T-cell (primary cell): ENCODE measurements around the gene TUBGCP2. TPM values are rescaled to one million over a fixed set of nuclear protein-coding genes. Genes with fewer than 3 reads are reported as not detected.
A peak's percentile ranks its signal among the peaks of the same experiment; 100 is the strongest.
"Not testable (repeated sequence)": the region's sequence is repeated elsewhere in the genome, so short reads cannot be mapped to it uniquely, and the experiment has no call there.

ENCODE experiments used
- ATAC-seq, 4 experiments: fragments of 200-7000 bp in 3 of 4; fragments of 150-1000 bp in 1 of 4; cut with Tn5 transposase; replicated peaks in 1 of 4; 1 replicate in 3 of 4; 2 replicates in 1 of 4; pipeline ENCODE4 v1.10.0; 2021; ENCODE audit warnings: moderate library complexity in 3 of 4, mild to moderate bottlenecking in 2 of 4, moderate number of reproducible peaks in 1 of 4
- CTCF ChIA-PET, 2 donors: fragments of 300-600 bp; sonication (Branson Sonifier 250); formaldehyde crosslinking; loops; one replicate each; lab custom pipeline; 2022; ENCODE audit warnings: antibody characterized with exemption in 2 of 2; lab: Charles Lee
- POLR2A ChIA-PET, 2 donors: fragments of 300-600 bp; sonication (Branson Sonifier 250); formaldehyde crosslinking; loops; one replicate each; lab custom pipeline; 2022; ENCODE audit warnings: antibody characterized with exemption in 2 of 2; lab: Charles Lee
- DNase-seq, 35 experiments: peaks; one replicate each; pipeline versions ENCODE4 v3.0.0 to v3.0.0-alpha.2; 2013 to 2023
- H3K27ac ChIP-seq: one replicate; pipeline ENCODE4 v1.5.1; 2013; ENCODE audit warnings: low read length
- H3K27me3 ChIP-seq, 2 experiments: replicated peaks in 1 of 2; 1 replicate in 1 of 2; 2 replicates in 1 of 2; pipeline versions ENCODE4 v1.6.1 to v1.7.0; 2013; ENCODE audit warnings: low read length in 1 of 2, mixed read lengths in 1 of 2; ENCODE audit not compliant: control insufficient read depth in 2 of 2, insufficient read depth in 2 of 2; ENCODE audit errors: extremely low read depth in 1 of 2
- H3K36me3 ChIP-seq, 2 donors: 1 replicate in 1 of 2; 2 replicates in 1 of 2; pipeline versions ENCODE4 v1.6.1 to v1.7.0; 2013; ENCODE audit warnings: low read length in 1 of 2; ENCODE audit not compliant: control insufficient read depth in 2 of 2, insufficient read depth in 1 of 2; ENCODE audit errors: extremely low read depth in 1 of 2
- H3K4me1 ChIP-seq, 2 experiments: 1 replicate in 1 of 2; 2 replicates in 1 of 2; pipeline versions ENCODE4 v1.6.1 to v1.7.0; 2013; ENCODE audit warnings: low read length in 2 of 2, mixed read lengths in 1 of 2; ENCODE audit not compliant: insufficient read depth in 2 of 2, control insufficient read depth in 1 of 2; ENCODE audit errors: extremely low read depth in 1 of 2
- H3K4me3 ChIP-seq, 2 donors: 1 replicate in 1 of 2; 2 replicates in 1 of 2; pipeline versions ENCODE4 v1.5.1 to v1.7.0; 2013; ENCODE audit warnings: mild to moderate bottlenecking in 2 of 2, low read length in 1 of 2, moderate library complexity in 1 of 2; ENCODE audit not compliant: control insufficient read depth in 1 of 2; ENCODE audit errors: extremely low read depth in 1 of 2
- H3K9me3 ChIP-seq: 2 replicates; pipeline ENCODE4 v1.7.0; 2013
- H3K27ac Mint-ChIP-seq, 2 donors: one replicate each; pipeline ENCODE4 v1.8.0; 2020 to 2021; ENCODE audit warnings: mild to moderate bottlenecking in 2 of 2, mixed read lengths in 2 of 2
- H3K27me3 Mint-ChIP-seq, 2 donors: one replicate each; pipeline ENCODE4 v1.8.0; 2021 to 2022; ENCODE audit warnings: mixed read lengths in 2 of 2
- H3K36me3 Mint-ChIP-seq: one replicate; pipeline ENCODE4 v1.8.0; 2021; ENCODE audit warnings: mixed read lengths
- H3K4me1 Mint-ChIP-seq, 3 donors: one replicate each; pipeline ENCODE4 v1.8.0; 2020 to 2022; ENCODE audit warnings: mixed read lengths in 3 of 3, mild to moderate bottlenecking in 1 of 3
- H3K4me3 Mint-ChIP-seq, 3 donors: one replicate each; pipeline ENCODE4 v1.8.0; 2020 to 2022; ENCODE audit warnings: mild to moderate bottlenecking in 3 of 3, mixed read lengths in 3 of 3, moderate library complexity in 3 of 3
- H3K9me3 Mint-ChIP-seq, 3 donors: one replicate each; pipeline ENCODE4 v1.8.0; 2020 to 2022; ENCODE audit warnings: mixed read lengths in 3 of 3
- WGBS: methylation state at CpG from one replicate; pipeline ENCODE4 v1.1.5; 2013; ENCODE audit warnings: missing lambda C conversion rate; ENCODE audit not compliant: insufficient coverage; 5-methylcytosine and 5-hydroxymethylcytosine counted together
- total RNA-seq, 35 experiments: library from RNA in 6 of 35; stranded (reverse) in 6 of 35; fragments of 120-200 nt in 1 of 35; gene quantifications; one replicate each; pipeline versions ENCODE4 v1.2.1 to v1.2.4 and lab custom pipeline; 2013 to 2026

Gene TUBGCP2
- total RNA-seq, 5 donors from 2014 or later (not counting 1 experiment from before 2014, with no cell fraction given): 64.5 to 80.8 (median 72.7) TPM

DNA sequence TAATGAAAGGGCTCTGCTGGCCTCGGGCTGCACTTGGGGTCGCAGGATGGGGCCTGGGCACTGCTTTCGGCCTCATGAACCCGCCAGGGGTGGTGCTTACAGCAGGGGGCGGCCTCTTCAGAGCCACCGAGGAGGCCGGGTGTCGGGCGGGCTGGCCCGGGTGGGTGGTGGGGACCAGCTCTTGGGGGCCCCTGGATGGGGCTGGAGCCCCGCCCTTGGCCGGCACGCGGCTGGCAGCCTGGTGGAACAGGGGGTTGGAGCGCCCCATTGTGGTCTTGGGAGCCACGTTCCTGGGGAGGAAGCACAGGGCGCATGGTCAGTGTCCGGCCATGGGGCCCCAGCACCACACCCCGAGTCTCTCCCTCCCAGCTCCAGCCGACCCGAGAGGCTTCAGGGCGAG lies 40.8 kb downstream of the TUBGCP2 start:
- ATAC-seq (no peak), DNase-seq (no peak)
- Histone ChIP-seq H3K4me3 (no peak overlapping the region), H3K27ac (no peak overlapping the region), H3K9me3 (no peaks in the 10 kb centered on the region), H3K27me3 (no peaks in the 10 kb centered on the region), H3K36me3 (peaks cover 20 to 47% of the 10 kb centered on the region in 2 donors), H3K4me1 (peaks cover 12 to 28% of the 10 kb centered on the region in 2 experiments)
- 97% methylated on average over 12 of the region's 22 CpGs for WGBS
- Mint-ChIP-seq H3K27me3 (no peaks in the 10 kb centered on the region), H3K27ac (no peak overlapping the region), H3K4me1 (peaks cover 23 to 31% (median 29%) of the 10 kb centered on the region in 3 donors), H3K36me3 (peaks cover 5% of the 10 kb centered on the region), H3K4me3 (no peak overlapping the region), H3K9me3 (no peaks in the 10 kb centered on the region)
- CTCF ChIA-PET: no interaction called here
- POLR2A ChIA-PET: no interaction called here

DNA sequence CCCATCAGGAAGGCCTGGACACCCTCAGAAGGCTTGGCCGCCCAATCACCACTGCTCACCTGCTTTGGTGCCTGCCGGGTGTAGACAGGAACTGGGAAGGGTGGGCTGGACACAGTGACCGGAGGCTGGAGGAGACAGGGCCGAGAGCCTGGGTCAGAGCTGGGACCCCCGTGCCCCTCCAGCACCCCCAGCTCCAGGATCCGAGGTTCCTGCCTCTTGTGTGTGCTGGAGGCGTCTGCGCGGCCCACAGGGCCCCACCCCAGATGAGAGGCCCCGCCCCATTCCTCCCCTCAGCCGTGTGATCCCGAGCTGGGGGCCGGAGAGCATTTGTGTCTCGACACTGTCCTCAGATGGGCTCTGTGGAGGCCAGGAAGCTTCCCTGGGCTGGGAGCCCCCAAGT lies 41.4 kb downstream of the TUBGCP2 start:
- H3K4me3 Mint-ChIP-seq: no peak overlapping the region
- H3K4me3 ChIP-seq: no peak overlapping the region
- peaks cover 17 to 33% of the 10 kb centered on the region in 2 experiments for H3K4me1 ChIP-seq
- CTCF ChIA-PET: no interaction called here
- no peaks in the 10 kb centered on the region for H3K27me3 Mint-ChIP-seq
- no peaks in the 10 kb centered on the region for H3K9me3 ChIP-seq
- no peaks in the 10 kb centered on the region for H3K9me3 Mint-ChIP-seq
- H3K4me1 Mint-ChIP-seq: peaks cover 28 to 37% (median 34%) of the 10 kb centered on the region in 3 donors
- peaks cover 5% of the 10 kb centered on the region for H3K36me3 Mint-ChIP-seq
- H3K27me3 ChIP-seq: no peaks in the 10 kb centered on the region
- no peak for DNase-seq
- no peak overlapping the region for H3K27ac ChIP-seq
- POLR2A ChIA-PET: interaction anchor here in 1 of 2 donors (0.6 to 1.1 kb wide), 2 partner anchors 8 to 91 kb away, joined by 5 to 9 read pairs; partner anchors contain the start of gene FUOM
- 93% methylated on average over 8 of the region's 14 CpGs for WGBS
- no peak for ATAC-seq
- H3K27ac Mint-ChIP-seq: no peak overlapping the region
- peaks cover 20 to 46% of the 10 kb centered on the region in 2 donors for H3K36me3 ChIP-seq

DNA sequence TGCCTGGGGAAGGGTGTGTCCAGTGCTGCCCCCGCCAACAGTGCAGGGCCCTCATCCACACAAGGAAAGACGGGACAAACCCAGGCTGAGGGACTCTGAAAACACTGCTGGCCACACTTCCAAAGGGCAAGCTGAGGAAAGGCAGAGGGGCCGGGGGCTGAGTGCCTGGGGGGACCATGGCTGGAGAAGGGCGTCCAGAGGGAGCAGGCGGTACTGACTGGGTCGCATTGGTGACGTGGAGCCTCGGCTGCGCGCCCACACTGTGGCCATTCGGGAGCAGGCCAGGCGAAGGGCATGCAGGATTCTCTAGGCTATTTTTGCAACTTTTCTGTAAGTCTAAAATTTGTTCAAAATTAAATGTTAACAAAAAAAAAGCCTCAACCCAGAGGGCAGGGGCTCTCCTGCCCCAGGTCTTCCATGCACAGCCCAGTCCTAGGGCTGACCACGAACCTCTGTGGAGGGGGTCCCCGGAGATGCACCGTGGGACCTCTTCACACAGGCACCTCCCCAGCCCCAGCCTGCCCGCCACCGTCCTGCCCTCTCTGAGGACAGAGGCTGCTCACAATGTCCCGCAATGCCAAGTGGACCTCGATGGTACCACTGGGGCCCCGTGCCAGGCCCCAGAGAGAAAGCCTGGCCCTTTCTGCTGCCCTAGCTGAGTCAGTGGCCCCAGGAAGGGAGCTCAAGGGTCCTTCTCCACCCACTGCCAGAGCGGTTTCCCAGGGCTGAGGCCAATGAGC lies 42.4 kb downstream of the TUBGCP2 start:
- peaks cover 5% of the 10 kb centered on the region for H3K36me3 Mint-ChIP-seq
- H3K27me3 ChIP-seq: no peaks in the 10 kb centered on the region
- POLR2A ChIA-PET: interaction anchor here in 1 of 2 donors (1.1 kb wide), 1 partner anchor 9 kb away, joined by 5 read pairs; no protein-coding TSS in a partner anchor
- H3K4me3 ChIP-seq: no peak overlapping the region
- no peak overlapping the region for H3K27ac ChIP-seq
- no peak for ATAC-seq
- no peaks in the 10 kb centered on the region for H3K9me3 ChIP-seq
- peaks cover 18 to 37% of the 10 kb centered on the region in 2 donors for H3K36me3 ChIP-seq
- H3K9me3 Mint-ChIP-seq: no peaks in the 10 kb centered on the region
- H3K4me3 Mint-ChIP-seq: no peak overlapping the region
- H3K27ac Mint-ChIP-seq: peak overlapping the region; percentile 69 to 76
- H3K4me1 ChIP-seq: peaks cover 19 to 40% of the 10 kb centered on the region in 2 experiments
- H3K27me3 Mint-ChIP-seq: no peaks in the 10 kb centered on the region
- no peak for DNase-seq
- CTCF ChIA-PET: interaction anchor here in 1 of 2 donors (0.6 kb wide), 1 partner anchor 117 kb away, joined by 3 read pairs; no protein-coding TSS in a partner anchor
- 96% methylated on average over 14 of the region's 21 CpGs for WGBS
- peaks cover 31 to 40% (median 34%) of the 10 kb centered on the region in 3 donors for H3K4me1 Mint-ChIP-seq

DNA sequence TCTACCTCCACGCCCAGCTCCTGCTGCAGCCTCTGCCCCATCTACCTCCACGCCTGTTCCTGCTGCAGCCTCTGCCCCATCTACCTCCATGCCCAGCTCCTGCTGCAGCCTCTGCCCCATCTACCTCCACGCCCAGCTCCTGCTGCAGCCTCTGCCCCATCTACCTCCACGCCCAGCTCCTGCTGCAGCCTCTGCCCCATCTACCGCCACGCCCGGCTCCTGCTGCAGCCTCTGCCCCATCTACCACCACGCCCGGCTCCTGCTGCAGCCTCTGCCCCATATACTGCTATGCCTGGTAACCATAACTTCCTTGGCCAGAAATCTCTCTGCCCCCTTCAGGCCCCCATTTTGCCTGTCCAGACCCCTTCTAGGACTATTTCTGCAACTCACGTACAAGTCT lies 43.6 kb downstream of the TUBGCP2 start:
- H3K36me3 Mint-ChIP-seq, H3K9me3 Mint-ChIP-seq, ATAC-seq, H3K27ac ChIP-seq, DNase-seq, H3K27me3 ChIP-seq, H3K9me3 ChIP-seq, CTCF ChIA-PET, H3K27me3 Mint-ChIP-seq, H3K4me3 ChIP-seq: not testable (repeated sequence)
- WGBS: 51% methylated on average over 9 of the region's 10 CpGs
- Mint-ChIP-seq H3K27ac (peak overlapping the region; percentile 69 to 76), H3K4me1 (peaks cover 43 to 52% (median 46%) of the 10 kb centered on the region in 3 donors), H3K4me3 (peak overlapping the region in 1 of 3 donors; percentile 57)
- Histone ChIP-seq H3K36me3 (peaks cover 7 to 25% of the 10 kb centered on the region in 2 donors), H3K4me1 (peaks cover 19 to 51% of the 10 kb centered on the region in 2 experiments)
- POLR2A ChIA-PET: interaction anchor here in 1 of 2 donors (0.7 kb wide), 1 partner anchor 8 kb away, joined by 3 read pairs; no protein-coding TSS in a partner anchor

GRCh38 chr10:133264461-133264860 lies 44.2 kb downstream of the TUBGCP2 start:
- no peaks in the 10 kb centered on the region for H3K9me3 Mint-ChIP-seq
- H3K36me3 ChIP-seq: peaks cover 5 to 20% of the 10 kb centered on the region in 2 donors
- no peaks in the 10 kb centered on the region for H3K27me3 Mint-ChIP-seq
- peak overlapping the region; percentile 4 to 10 for H3K4me3 ChIP-seq
- H3K27me3 ChIP-seq: no peaks in the 10 kb centered on the region
- H3K27ac ChIP-seq: peak overlapping the region; percentile 24
- H3K4me1 Mint-ChIP-seq: peaks cover 49 to 58% (median 52%) of the 10 kb centered on the region in 3 donors
- no peaks in the 10 kb centered on the region for H3K9me3 ChIP-seq
- CTCF ChIA-PET: interaction anchor here in 1 of 2 donors (1.0 kb wide), 1 partner anchor 11 kb away, joined by 3 read pairs; no protein-coding TSS in a partner anchor
- DNase-seq: peak in 30 of 35 experiments; percentile 34 to 70 (median 50)
- peak overlapping the region; percentile 28 to 77 (median 61) for H3K4me3 Mint-ChIP-seq
- peak; percentile 56 to 72 (median 62) for ATAC-seq
- WGBS: 0% methylated on average over 3 of the region's 9 CpGs
- peaks cover 22 to 57% of the 10 kb centered on the region in 2 experiments for H3K4me1 ChIP-seq
- POLR2A ChIA-PET: interaction anchor here in 1 of 2 donors (1.0 kb wide), 1 partner anchor 12 kb away, joined by 3 read pairs; no protein-coding TSS in a partner anchor
- peak overlapping the region; percentile 73 to 82 for H3K27ac Mint-ChIP-seq
- H3K36me3 Mint-ChIP-seq: no peaks in the 10 kb centered on the region

GRCh38 chr10:133263674-133264073 lies 45.0 kb downstream of the TUBGCP2 start:
- Histone ChIP-seq H3K36me3 (peaks cover under 1 to 16% of the 10 kb centered on the region in 2 donors), H3K9me3 (no peaks in the 10 kb centered on the region), H3K27me3 (no peaks in the 10 kb centered on the region), H3K4me1 (peaks cover 27 to 65% of the 10 kb centered on the region in 2 experiments), H3K4me3 (no peak overlapping the region), H3K27ac (peak overlapping the region; percentile 18)
- Mint-ChIP-seq H3K9me3 (no peaks in the 10 kb centered on the region), H3K27me3 (no peaks in the 10 kb centered on the region), H3K4me3 (peak overlapping the region in 1 of 3 donors; percentile 77), H3K4me1 (peaks cover 56 to 64% (median 58%) of the 10 kb centered on the region in 3 donors), H3K36me3 (no peaks in the 10 kb centered on the region), H3K27ac (peak overlapping the region; percentile 57 to 82)
- ATAC-seq: no peak
- DNase-seq: no peak
- POLR2A ChIA-PET: interaction anchor here (0.5 to 1.0 kb wide), 2 partner anchors 12 to 1299 kb away, joined by 3 to 5 read pairs; no protein-coding TSS in a partner anchor
- CTCF ChIA-PET: interaction anchor here (0.5 to 1.0 kb wide), 2 partner anchors 11 to 90 kb away, joined by 3 read pairs; no protein-coding TSS in a partner anchor
- 92% methylated on average over 9 of the region's 10 CpGs for WGBS
